NOMO-1 treated with dmso at 0.1 percent for 144 hours (cell line): ENCODE measurements around the gene ZGPAT.

Source experiments
- DNase-seq: peaks from one replicate; lab custom pipeline; 2025; ENCODE audit not compliant: unreplicated experiment; lab: John Stamatoyannopoulos, UW

The ZGPAT gene

DNA sequence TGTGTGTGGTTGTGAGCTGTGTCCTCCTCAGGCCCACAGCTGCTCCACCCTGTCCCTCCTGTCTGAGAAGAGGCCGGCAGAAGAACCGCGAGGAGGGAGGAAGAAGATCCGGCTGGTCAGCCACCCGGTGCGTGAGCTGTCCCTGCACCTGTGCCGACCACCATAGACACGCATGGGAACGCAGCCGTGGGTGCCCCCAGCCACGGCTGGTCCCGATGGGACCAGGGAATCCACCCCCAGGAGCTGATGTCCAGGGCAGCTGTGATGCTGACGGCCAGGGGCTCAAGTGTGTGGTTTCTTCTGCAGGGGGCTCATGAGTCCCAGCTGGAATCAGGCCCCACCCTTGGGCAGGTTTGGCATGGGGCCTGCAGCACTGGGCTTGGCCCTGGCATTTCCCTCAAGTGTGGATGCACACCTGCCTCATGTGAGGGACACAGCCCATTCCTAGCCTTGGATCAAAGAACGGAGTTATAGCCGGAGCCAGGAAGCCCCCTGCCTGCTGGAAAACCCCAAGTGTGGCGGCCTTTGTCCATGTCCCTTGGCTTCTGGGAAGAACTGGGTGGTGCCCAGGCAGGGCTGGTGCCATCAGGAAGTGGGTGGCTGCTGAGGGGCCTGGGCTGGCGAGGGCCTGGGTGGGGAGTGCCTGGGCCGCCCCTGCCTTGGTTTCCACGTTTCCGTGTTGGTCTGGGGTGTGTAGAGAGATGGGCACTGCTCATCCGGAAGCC is 16.0 kb upstream of the ZGPAT start:
- no peak for DNase-seq

GRCh38 chr20:63692436-63693082 is 15.3 kb upstream of the ZGPAT start:
- DNase-seq = no peak

- DNase-seq = no peak
These were observed 14.6 kb upstream of the ZGPAT start for GRCh38 chr20:63693083-63693732.

DNA sequence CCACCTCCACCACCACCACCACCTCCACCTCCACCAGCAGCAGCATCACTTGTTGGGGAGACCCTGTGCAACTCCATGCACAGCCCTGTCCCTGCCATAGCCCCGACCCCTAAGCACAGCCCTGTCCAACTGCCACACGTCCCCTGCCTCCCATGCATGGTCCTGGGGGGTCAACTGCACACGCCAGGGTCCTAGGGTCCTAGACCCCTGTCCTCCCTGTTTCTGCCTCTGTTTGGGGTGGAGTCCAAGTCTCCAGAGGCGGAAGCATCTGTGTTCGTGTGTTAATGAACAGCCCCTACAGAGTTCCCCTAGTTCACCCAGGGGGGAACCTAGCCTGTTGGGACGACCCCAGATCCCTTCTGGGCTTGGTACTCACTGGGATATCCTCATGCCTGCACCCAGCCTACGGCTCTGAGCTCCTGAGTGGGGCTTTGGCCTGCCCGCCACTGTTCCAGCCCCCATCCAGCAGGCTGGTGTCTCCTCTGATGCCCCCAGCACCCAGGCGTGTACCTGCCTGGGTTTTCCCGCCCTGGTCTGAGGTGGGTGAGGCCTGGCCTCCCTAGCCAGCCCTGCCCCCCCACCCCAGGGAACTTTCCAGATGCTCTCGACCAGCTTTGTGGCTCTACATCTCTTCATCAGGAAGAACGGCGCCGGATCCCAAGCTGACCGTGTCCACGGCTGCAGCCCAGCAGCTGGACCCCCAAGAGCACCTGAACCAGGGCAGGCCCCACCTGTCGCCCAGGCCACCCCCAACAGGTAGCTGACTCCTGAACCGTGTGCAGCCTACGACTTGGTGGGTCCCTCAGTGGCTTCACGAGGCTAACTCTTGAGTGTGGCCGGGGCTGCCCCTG is 13.9 kb upstream of the ZGPAT start:
- DNase-seq = no peak

DNA sequence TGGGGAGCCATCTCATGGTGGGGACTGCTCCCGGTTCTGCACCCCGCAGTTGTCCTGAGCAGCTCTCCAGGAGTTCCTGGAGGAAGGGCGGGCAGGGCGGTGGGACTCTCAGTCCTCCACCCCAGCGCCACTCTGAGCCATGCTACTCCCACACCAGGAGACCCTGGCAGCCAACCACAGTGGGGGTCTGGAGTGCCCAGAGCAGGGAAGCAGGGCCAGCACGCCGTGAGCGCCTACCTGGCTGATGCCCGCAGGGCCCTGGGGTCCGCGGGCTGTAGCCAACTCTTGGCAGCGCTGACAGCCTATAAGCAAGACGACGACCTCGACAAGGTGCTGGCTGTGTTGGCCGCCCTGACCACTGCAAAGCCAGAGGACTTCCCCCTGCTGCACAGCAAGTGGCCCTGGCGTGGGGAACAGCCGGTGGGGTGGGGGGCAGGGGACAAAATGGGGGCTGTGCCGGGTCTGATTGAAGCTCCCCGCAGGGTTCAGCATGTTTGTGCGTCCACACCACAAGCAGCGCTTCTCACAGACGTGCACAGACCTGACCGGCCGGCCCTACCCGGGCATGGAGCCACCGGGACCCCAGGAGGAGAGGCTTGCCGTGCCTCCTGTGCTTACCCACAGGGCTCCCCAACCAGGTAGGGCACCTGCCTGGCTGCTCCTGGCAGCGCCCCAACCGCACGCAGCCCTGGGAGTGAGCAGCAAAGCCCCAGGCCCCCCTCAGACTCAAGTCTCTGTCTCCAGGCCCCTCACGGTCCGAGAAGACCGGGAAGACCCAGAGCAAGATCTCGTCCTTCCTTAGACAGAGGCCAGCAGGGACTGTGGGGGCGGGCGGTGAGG is 13.0 kb upstream of the ZGPAT start:
- DNase-seq = no peak

GRCh38 chr20:63695424-63696305 is 12.2 kb upstream of the ZGPAT start:
- no peak for DNase-seq

- no peak for DNase-seq
These were observed 11.6 kb upstream of the ZGPAT start for GRCh38 chr20:63696306-63696627.

DNA sequence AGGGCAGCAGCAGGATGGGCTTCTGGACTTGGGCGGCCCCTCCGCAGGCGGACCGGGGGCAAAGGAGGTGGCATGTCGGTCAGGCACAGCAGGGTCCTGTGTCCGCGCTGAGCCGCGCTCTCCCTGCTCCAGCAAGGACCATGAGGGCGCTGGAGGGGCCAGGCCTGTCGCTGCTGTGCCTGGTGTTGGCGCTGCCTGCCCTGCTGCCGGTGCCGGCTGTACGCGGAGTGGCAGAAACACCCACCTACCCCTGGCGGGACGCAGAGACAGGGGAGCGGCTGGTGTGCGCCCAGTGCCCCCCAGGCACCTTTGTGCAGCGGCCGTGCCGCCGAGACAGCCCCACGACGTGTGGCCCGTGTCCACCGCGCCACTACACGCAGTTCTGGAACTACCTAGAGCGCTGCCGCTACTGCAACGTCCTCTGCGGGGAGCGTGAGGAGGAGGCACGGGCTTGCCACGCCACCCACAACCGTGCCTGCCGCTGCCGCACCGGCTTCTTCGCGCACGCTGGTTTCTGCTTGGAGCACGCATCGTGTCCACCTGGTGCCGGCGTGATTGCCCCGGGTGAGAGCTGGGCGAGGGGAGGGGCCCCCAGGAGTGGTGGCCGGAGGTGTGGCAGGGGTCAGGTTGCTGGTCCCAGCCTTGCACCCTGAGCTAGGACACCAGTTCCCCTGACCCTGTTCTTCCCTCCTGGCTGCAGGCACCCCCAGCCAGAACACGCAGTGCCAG is 11.0 kb upstream of the ZGPAT start, which contains the start of gene TNFRSF6B:
TSS of gene TNFRSF6B (plus strand) at position 25 of the 729 bp plus-strand sequence. CDS start at position 141, 116 bp downstream.
- no peak for DNase-seq

GRCh38 chr20:63697357-63697867 is 10.4 kb upstream of the ZGPAT start:
- no peak for DNase-seq

GRCh38 chr20:63697868-63698545 is 9.8 kb upstream of the ZGPAT start:
- no peak for DNase-seq

DNA sequence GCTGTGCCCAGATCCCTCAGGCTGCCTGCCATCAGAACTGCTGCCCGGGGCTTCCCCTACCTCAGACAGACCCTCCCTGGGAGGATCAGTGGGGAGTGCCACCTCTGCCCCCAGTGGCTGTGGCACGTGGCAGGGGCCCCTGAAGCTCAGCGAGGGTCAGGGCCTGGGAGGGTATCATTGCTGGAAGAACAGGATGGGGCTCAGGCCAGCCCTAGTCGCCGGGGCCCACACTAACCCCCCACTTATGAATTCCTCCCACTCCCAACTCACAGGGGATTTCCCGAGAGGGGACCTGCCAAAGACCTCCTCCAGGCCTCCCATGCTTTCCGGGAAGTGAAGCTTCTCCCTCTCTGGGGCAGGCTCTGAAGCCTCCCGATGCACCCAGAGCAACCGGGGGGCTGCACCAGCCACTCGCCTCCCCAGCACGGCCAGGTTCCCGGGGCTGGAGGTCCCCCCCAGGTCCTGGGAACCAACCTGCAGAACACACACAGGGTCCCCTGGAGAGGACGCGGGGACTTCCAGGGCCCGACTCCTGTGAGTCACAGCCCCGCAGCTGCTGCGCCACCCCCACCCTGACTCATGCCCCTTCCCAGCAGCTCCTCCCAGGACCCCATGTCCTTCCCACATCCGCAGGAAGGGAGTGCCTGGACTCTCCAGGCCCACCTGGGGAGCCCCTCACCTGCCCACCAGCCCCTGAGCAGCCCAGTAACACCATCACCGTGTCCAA is 8.9 kb upstream of the ZGPAT start:
- no peak for DNase-seq

DNA sequence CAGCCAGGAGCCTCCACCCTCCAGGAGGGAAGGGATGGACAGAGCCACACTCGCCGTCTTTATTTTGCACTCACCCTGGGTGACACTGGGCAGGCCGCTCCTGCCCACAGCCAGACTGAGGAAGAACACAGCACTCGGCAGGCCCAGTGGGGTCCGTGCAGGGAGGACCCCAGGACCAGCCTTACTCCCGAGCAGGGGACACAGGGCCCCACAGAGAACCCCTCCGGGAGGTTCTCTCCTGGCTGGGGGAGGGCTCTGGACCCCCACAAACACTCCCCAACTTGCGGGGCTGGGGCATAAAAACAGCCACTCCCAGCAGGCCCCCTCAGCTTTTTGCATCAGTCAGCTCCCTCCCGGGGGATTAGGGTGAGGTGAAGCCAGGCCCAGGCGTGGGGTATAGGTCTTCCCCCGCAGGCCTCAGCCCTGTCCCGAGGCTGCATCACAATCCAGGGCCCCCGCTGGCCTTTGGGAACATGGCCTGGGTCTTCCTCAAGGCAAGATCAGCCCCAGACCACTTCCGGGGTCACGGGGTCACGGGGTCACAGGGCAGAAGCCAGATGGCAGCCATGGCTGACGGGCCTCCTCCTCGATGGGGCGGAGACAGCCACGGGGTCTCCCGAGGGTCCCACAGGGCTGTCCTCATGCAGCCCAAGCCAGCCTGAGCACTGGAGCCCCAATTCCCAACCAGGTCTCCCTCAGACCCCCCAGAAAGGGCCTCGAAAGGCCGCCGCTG is 8.2 kb upstream of the ZGPAT start:
- DNase-seq = no peak

DNA sequence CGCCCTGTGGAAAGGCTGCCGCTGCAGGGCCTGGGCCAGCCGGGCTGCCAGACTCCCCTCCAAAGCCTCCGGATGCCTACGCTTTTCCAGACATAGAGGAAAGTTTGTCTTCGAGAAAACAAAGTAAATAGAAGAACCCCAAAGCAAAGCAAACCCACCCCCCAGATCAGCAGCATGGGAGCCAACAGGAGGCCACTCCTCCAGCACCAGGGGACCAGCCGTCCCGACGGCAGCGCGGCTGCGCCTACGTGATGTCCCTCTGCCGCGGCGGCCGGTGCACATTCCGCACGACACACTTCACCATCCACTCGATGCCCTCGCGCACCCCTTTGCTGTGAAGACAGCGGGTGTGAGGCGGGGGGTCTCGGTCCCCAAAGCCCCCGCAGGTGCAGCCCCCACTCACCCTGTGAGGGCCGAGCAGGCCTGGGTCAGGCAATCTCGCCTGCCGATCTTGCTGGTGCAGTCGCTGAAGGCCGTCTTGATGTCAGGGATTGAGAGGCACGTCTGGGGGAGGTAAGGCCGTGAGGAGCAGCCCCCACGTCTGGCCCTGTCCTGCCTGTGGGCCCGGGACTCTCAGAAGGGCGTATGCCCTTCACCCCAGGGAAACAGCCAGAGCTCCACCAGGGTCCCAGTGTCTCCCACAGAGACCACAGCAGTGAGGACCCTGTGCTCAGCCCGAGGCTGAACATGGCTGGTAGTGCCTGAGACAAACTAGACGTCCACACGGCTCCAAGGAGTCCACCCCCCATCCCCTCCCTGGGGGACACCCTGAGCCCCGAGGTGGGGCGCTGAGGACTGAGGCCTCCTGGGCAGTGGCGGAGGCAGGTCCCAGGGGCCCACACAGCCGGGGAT is 7.4 kb upstream of the ZGPAT start:
- DNase-seq = no peak

GRCh38 chr20:63701051-63701328 is 6.8 kb upstream of the ZGPAT start:
- DNase-seq = no peak

GRCh38 chr20:63701329-63702035 is 6.4 kb upstream of the ZGPAT start:
- DNase-seq = no peak
